ENCODE data around the gene SERTAD2. TPM values are rescaled to one million over a fixed set of nuclear protein-coding genes. Genes with fewer than 3 reads are reported as not detected.

Gene SERTAD2, protein sequence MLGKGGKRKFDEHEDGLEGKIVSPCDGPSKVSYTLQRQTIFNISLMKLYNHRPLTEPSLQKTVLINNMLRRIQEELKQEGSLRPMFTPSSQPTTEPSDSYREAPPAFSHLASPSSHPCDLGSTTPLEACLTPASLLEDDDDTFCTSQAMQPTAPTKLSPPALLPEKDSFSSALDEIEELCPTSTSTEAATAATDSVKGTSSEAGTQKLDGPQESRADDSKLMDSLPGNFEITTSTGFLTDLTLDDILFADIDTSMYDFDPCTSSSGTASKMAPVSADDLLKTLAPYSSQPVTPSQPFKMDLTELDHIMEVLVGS
- total RNA-seq, result 10 to 100 TPM in 2 of 4 donors, 1 to 10 TPM in 2; 1.8 to 29.5 (median 8.9) TPM

DNA sequence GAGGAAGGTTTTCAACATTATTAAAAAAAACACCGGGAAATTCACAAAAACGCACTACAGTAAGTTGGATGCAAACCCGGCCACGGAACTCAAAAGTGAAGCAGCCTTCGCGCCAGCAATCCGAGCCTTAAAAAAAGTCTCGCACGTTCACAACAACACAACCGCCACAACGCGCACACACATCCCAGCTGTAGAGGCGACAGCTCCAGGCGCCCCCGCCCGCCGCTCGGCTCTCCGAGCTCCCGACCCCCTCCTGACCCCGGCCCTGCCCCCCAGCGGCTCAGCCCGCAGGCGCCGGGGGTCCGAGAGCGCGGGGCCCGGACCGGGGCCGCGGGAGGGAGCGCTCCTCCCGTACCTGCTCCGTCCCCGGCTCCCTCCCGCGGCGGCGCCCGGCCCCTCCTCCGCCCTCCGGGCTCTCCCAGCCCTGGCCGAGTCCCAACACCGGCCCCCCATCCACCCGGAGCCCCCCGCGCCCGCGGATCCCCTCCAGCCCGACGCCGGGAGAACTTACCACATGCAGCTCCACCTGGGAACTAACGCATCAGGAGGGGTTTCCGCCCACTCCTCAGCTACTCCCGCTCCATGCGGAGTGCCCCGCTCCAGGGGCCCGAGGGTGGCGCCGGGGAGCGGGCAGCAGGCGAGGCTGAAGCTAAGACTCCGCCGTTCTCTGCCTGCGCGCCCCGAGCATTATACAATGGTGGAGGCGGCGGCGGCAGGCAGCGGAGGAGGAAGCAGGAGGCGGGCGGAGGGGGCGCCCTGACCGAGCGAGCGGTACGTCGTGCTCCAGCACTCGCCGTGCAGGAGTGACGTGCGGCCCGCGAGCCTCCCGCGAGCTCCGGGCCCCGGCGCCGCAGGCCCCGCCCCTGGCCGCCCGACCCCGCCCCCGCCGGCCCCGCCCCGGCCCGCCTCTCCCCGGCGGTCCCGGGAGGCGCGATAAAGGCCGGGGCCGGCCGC is at the start of gene SERTAD2:
TSS of gene SERTAD2 (minus strand) at position 805 of the 954 bp plus-strand sequence. CDS start 17,042 bp downstream, outside the sequence.
- no peaks in the 10 kb centered on the region for H3K9me3 ChIP-seq
- peak within 1 kb of the TSS; percentile 98 to 100 for H3K27ac ChIP-seq
- TF ChIP-seq POLR2A (IDR thresholded peaks at IDR 0.05), result peak in 1 of 2 donors; percentile 89
- TF ChIP-seq, protein P1, sequence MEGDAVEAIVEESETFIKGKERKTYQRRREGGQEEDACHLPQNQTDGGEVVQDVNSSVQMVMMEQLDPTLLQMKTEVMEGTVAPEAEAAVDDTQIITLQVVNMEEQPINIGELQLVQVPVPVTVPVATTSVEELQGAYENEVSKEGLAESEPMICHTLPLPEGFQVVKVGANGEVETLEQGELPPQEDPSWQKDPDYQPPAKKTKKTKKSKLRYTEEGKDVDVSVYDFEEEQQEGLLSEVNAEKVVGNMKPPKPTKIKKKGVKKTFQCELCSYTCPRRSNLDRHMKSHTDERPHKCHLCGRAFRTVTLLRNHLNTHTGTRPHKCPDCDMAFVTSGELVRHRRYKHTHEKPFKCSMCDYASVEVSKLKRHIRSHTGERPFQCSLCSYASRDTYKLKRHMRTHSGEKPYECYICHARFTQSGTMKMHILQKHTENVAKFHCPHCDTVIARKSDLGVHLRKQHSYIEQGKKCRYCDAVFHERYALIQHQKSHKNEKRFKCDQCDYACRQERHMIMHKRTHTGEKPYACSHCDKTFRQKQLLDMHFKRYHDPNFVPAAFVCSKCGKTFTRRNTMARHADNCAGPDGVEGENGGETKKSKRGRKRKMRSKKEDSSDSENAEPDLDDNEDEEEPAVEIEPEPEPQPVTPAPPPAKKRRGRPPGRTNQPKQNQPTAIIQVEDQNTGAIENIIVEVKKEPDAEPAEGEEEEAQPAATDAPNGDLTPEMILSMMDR (IDR thresholded peaks at IDR 0.05), result peak in 2 of 4 experiments; percentile 2 to 5
- no peaks in the 10 kb centered on the region for H3K36me3 ChIP-seq
- no peaks in the 10 kb centered on the region for H3K27me3 ChIP-seq
- H3K4me3 ChIP-seq, result peak within 1 kb of the TSS; percentile 94 to 98
- DNase-seq, result peak; percentile 88 to 89
- intact Hi-C loops (cut with DNase I; ENCODE audit: low total_unique reads), result loop anchor here (10.0 kb wide), 1 partner anchor 111 kb away; no protein-coding TSS in a partner anchor
- no peaks in the 10 kb centered on the region for H3K4me1 ChIP-seq

DNA sequence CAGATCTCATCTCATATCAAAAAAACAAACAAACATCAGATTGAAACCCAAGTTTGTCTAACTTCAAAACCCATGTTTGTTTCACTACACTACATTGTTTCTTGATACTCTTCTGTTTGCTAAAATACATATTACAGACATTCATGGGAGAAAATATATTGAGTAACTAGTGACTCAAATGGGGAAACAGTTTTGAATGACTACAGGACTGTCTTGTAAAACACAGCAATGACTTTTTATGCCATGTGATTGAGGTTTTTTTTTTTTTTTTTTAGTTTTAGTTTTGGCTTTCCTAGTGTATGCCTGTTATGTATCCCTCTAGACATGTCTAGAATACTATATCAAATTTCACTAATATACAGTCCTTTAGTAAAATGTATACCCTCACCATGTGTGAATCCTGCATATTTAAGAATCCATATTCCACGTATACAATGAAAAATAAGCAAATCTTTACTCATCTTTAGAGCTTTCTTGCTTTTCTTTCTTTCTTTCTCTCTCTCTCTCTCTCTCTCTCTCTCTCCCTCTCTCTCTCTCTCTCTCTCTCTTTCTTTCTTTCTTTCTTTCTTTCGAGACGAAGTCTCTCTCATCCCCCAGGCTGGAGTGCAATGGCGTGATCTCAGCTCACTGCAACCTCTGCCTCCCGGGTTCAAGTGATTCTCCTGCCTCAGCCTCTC is 46.6 kb upstream of the SERTAD2 start:
- Histone ChIP-seq H3K9me3 (no peaks in the 10 kb centered on the region), H3K27me3 (no peaks in the 10 kb centered on the region), H3K27ac (no peak overlapping the region), H3K4me3 (no peak overlapping the region), H3K36me3 (no peaks in the 10 kb centered on the region), H3K4me1 (no peaks in the 10 kb centered on the region)
- intact Hi-C loops (cut with DNase I; ENCODE audit: low total_unique reads), result no loop called here
- TF ChIP-seq POLR2A (IDR thresholded peaks at IDR 0.05), result no peak
- TF ChIP-seq, protein P1 (IDR thresholded peaks at IDR 0.05), result no peak
- DNase-seq, result no peak

DNA sequence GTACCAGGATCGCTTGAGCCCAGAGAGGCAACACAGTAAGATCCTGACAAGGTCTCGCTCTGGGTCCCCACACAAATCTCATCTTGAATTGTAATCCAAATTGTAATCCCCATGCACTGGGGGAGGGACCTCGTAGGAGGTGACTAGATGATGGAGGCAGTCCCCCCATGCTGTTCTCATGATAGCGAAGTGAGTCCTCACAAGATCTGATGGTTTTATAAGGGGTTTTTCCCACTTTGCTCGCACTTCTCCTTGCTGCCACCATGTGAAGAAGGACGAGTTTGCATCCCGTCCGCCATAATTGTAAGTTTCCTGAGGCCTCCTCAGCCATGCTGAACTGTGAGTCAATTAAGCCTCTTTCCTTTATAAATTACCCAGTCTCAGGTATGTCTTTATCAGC is 46.0 kb upstream of the SERTAD2 start:
- TF ChIP-seq, protein P1 (IDR thresholded peaks at IDR 0.05), result no peak
- TF ChIP-seq POLR2A (IDR thresholded peaks at IDR 0.05), result no peak

DNA sequence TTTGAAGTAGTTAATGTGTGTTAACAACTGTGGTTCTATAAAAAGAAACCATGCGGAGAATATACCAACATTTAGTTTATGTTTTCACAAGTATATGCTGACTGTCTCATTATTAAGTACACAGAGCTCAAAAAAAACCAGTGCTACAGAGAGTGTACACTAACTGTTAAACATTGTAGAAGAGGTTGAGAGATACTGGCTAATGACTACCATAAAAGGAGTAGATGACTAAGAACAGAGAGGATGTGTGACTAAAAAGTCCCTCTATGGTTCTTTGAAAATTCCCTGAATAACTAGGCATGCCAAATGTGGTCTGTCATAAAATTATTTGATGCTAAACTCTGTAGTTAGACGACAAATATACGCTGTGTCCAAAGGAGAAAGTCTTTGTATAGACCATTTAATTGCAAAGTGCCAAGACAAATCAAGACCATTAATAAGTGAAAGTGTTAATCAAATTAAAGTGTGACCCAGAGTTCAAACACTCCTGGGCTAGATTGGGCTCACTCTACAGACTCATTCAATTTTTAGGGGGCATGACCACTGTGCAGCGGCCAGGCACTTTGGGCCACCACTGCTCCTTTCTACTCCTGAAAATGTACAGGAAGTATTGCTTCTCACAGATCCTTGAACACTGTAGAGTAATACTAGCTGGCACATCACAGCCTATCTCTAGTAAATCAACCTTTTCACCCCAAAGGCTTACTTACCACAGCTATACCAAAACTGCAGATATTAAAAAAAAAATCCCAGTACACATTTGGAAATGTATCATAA is 45.1 kb upstream of the SERTAD2 start:
- Histone ChIP-seq H3K27me3 (no peaks in the 10 kb centered on the region), H3K4me1 (no peaks in the 10 kb centered on the region), H3K27ac (no peak overlapping the region), H3K36me3 (no peaks in the 10 kb centered on the region), H3K4me3 (no peak overlapping the region), H3K9me3 (no peaks in the 10 kb centered on the region)
- no peak for DNase-seq
- TF ChIP-seq POLR2A (IDR thresholded peaks at IDR 0.05), result no peak
- TF ChIP-seq, protein P1 (IDR thresholded peaks at IDR 0.05), result no peak
- intact Hi-C loops (cut with DNase I; ENCODE audit: low total_unique reads), result no loop called here

More for the DNA sequence above, 46.0 kb upstream of the SERTAD2 start:
- intact Hi-C loops (cut with DNase I; ENCODE audit: low total_unique reads), result no loop called here
- H3K4me1 ChIP-seq, result no peaks in the 10 kb centered on the region
- no peaks in the 10 kb centered on the region for H3K9me3 ChIP-seq
- H3K4me3 ChIP-seq, result no peak overlapping the region
- H3K27me3 ChIP-seq, result no peaks in the 10 kb centered on the region
- no peak overlapping the region for H3K27ac ChIP-seq
- H3K36me3 ChIP-seq, result no peaks in the 10 kb centered on the region
- DNase-seq, result no peak
